ENCODE measurements around the gene REXO4.

Gene REXO4

GRCh38 chr9:133449760-133450159 lies 31.9 kb upstream of the REXO4 start:
- no peak for DNase-seq (ENCODE audit: low read depth)

GRCh38 chr9:133448487-133448972 lies 30.7 kb upstream of the REXO4 start:
- no peak for DNase-seq (ENCODE audit: low read depth)

- no peak for DNase-seq (ENCODE audit: low read depth)
Measured at GRCh38 chr9:133445293-133445969, 27.6 kb upstream of the REXO4 start.

GRCh38 chr9:133443982-133444381 lies 26.2 kb upstream of the REXO4 start:
- no peak for DNase-seq (ENCODE audit: low read depth)

GRCh38 chr9:133443248-133443647 lies 25.4 kb upstream of the REXO4 start:
- no peak for DNase-seq (ENCODE audit: low read depth)

- no peak for DNase-seq (ENCODE audit: low read depth)
Measured at GRCh38 chr9:133441571-133441970, 23.8 kb upstream of the REXO4 start.

GRCh38 chr9:133440874-133441273 lies 23.1 kb upstream of the REXO4 start:
- no peak for DNase-seq (ENCODE audit: low read depth)

- DNase-seq (ENCODE audit: low read depth), result no peak
Measured at GRCh38 chr9:133439337-133439736, 21.5 kb upstream of the REXO4 start.

- no peak for DNase-seq (ENCODE audit: low read depth)
Measured at GRCh38 chr9:133437753-133438531, 20.1 kb upstream of the REXO4 start.

GRCh38 chr9:133436681-133437080 lies 18.9 kb upstream of the REXO4 start:
- no peak for DNase-seq (ENCODE audit: low read depth)

- no peak for DNase-seq (ENCODE audit: low read depth)
Measured at GRCh38 chr9:133433351-133433843, 15.6 kb upstream of the REXO4 start.

- no peak for DNase-seq (ENCODE audit: low read depth)
Measured at GRCh38 chr9:133430244-133430643, 12.4 kb upstream of the REXO4 start.

GRCh38 chr9:133429641-133430161 lies 11.9 kb upstream of the REXO4 start:
- no peak for DNase-seq (ENCODE audit: low read depth)

- DNase-seq (ENCODE audit: low read depth), result no peak
Measured at GRCh38 chr9:133429214-133429613, 11.4 kb upstream of the REXO4 start.

- no peak for DNase-seq (ENCODE audit: low read depth)
Measured at GRCh38 chr9:133428617-133429101, 10.8 kb upstream of the REXO4 start.

GRCh38 chr9:133427658-133428348 lies 10.0 kb upstream of the REXO4 start:
- DNase-seq (ENCODE audit: low read depth), result no peak

- DNase-seq (ENCODE audit: low read depth), result no peak
Measured at GRCh38 chr9:133426011-133426410, 8.2 kb upstream of the REXO4 start.

- no peak for DNase-seq (ENCODE audit: low read depth)
Measured at GRCh38 chr9:133425049-133425632, 7.3 kb upstream of the REXO4 start.

- no peak for DNase-seq (ENCODE audit: low read depth)
Measured at GRCh38 chr9:133424187-133424586, 6.4 kb upstream of the REXO4 start.

- no peak for DNase-seq (ENCODE audit: low read depth)
Measured at GRCh38 chr9:133423216-133423615, 5.4 kb upstream of the REXO4 start.

- DNase-seq (ENCODE audit: low read depth), result no peak
Measured at GRCh38 chr9:133421615-133422542, 4.1 kb upstream of the REXO4 start, which contains the start of gene ADAMTS13. TSS of gene ADAMTS13 (plus strand) at chr9:133422367. CDS start at chr9:133422444, 77 bp downstream.
